Vagina (tissue), 2 donors: ENCODE measurements around the gene ZCCHC7. TPM values are rescaled to one million over a fixed set of nuclear protein-coding genes. Genes with fewer than 3 reads are reported as not detected.

ENCODE experiments used
- DNase-seq, 2 donors: peaks; one replicate each; pipeline ENCODE4 v3.0.0-alpha.2; 2017; ENCODE audit errors: extremely low spot score in 2 of 2
- H3K27ac ChIP-seq: fragments of 200-600 bp; sonication (generic); one replicate; pipeline ENCODE4 v1.5.1; 2019
- H3K27me3 ChIP-seq: fragments of 200-600 bp; sonication (generic); one replicate; pipeline ENCODE4 v1.5.1; 2019
- H3K36me3 ChIP-seq, 2 donors: fragments of 200-600 bp; sonication (generic); one replicate each; pipeline ENCODE4 v1.5.1; 2017 to 2019
- H3K4me1 ChIP-seq: fragments of 200-600 bp; sonication (generic); one replicate; pipeline ENCODE4 v1.5.1; 2019
- H3K4me3 ChIP-seq, 2 donors: fragments of 200-600 bp; sonication (generic); 1 replicate in 1 of 2; 2 replicates in 1 of 2; pipeline ENCODE4 v1.5.1; 2016 to 2019
- H3K9me3 ChIP-seq: fragments of 200-600 bp; sonication (generic); one replicate; pipeline ENCODE4 v1.5.1; 2019
- CTCF ChIP-seq, 3 experiments: fragments of 450-650 bp in 2 of 3; fragments of 200-600 bp in 1 of 3; sonication (generic) in 1 of 3; IDR thresholded peaks; one replicate each; pipeline ENCODE4 v1.5.1; 2017 to 2019; ENCODE audit warnings: antibody characterized with exemption in 3 of 3, mild to moderate bottlenecking in 2 of 3, moderate library complexity in 2 of 3
- POLR2A ChIP-seq, 2 donors: fragments of 450-650 bp; IDR thresholded peaks; one replicate each; pipeline ENCODE4 v1.6.1; 2017; ENCODE audit warnings: antibody characterized with exemption in 2 of 2, mild to moderate bottlenecking in 2 of 2, moderate library complexity in 2 of 2
- POLR2AphosphoS5 ChIP-seq, 2 donors: sonication (generic); formaldehyde crosslinking; IDR thresholded peaks; one replicate each; pipeline ENCODE4 v1.9.0; 2017; ENCODE audit warnings: antibody characterized with exemption in 2 of 2, mild to moderate bottlenecking in 2 of 2, low read depth in 1 of 2; ENCODE audit not compliant: insufficient read depth in 1 of 2
- intact Hi-C: fragments of 100-400 bp; cut with DNase I; formaldehyde crosslinking; loops from one replicate; pipeline ENCODE4 v1.15.1; 2023
- total RNA-seq: library from RNA; depleted of rRNA; stranded (reverse); fragments of >200 nt; gene quantifications from one replicate; pipeline ENCODE4 v1.2.3, GENCODE V29; 2016

The ZCCHC7 gene
- total RNA-seq, 1 donor from 2014 or later = 15.2 TPM

- H3K9me3 ChIP-seq = no peaks in the 10 kb centered on the region
- no peak for DNase-seq
- H3K36me3 ChIP-seq = no peaks in the 10 kb centered on the region
- intact Hi-C loops = no loop called here
- H3K4me1 ChIP-seq = no peaks in the 10 kb centered on the region
- no peak overlapping the region for H3K27ac ChIP-seq
- no peak for TF ChIP-seq POLR2AphosphoS5 (IDR thresholded peaks at IDR 0.05; ENCODE audit: insufficient read depth in 1 of 2, low read depth in 1 of 2)
- TF ChIP-seq POLR2A (IDR thresholded peaks at IDR 0.05) = no peak
- no peak for TF ChIP-seq CTCF (IDR thresholded peaks at IDR 0.05)
- H3K27me3 ChIP-seq = no peaks in the 10 kb centered on the region
- H3K4me3 ChIP-seq = no peak overlapping the region
Measured at GRCh38 chr9:37172557-37172956, 52.2 kb downstream of the ZCCHC7 start.

- no peak overlapping the region for H3K4me3 ChIP-seq
- H3K9me3 ChIP-seq = no peaks in the 10 kb centered on the region
- H3K4me1 ChIP-seq = no peaks in the 10 kb centered on the region
- intact Hi-C loops = no loop called here
- H3K36me3 ChIP-seq = no peaks in the 10 kb centered on the region
- H3K27ac ChIP-seq = no peak overlapping the region
- H3K27me3 ChIP-seq = no peaks in the 10 kb centered on the region
- no peak for TF ChIP-seq POLR2AphosphoS5 (IDR thresholded peaks at IDR 0.05; ENCODE audit: insufficient read depth in 1 of 2, low read depth in 1 of 2)
- TF ChIP-seq POLR2A (IDR thresholded peaks at IDR 0.05) = no peak
- TF ChIP-seq CTCF (IDR thresholded peaks at IDR 0.05) = no peak
- no peak for DNase-seq
Measured at GRCh38 chr9:37174247-37174646, 53.9 kb downstream of the ZCCHC7 start.

- TF ChIP-seq POLR2A (IDR thresholded peaks at IDR 0.05) (no peak), POLR2AphosphoS5 (IDR thresholded peaks at IDR 0.05; ENCODE audit: insufficient read depth in 1 of 2, low read depth in 1 of 2) (no peak)
- no peaks in the 10 kb centered on the region for H3K9me3 ChIP-seq
- no peak for DNase-seq
- no peaks in the 10 kb centered on the region for H3K27me3 ChIP-seq
- no peak overlapping the region for H3K4me3 ChIP-seq
- H3K4me1 ChIP-seq = no peaks in the 10 kb centered on the region
- H3K27ac ChIP-seq = no peak overlapping the region
- intact Hi-C loops = no loop called here
- no peaks in the 10 kb centered on the region for H3K36me3 ChIP-seq
Measured at GRCh38 chr9:37178742-37179141, 58.4 kb downstream of the ZCCHC7 start.

GRCh38 chr9:37179576-37179975 lies 59.2 kb downstream of the ZCCHC7 start:
- Histone ChIP-seq H3K4me1 (no peaks in the 10 kb centered on the region), H3K27ac (no peak overlapping the region), H3K36me3 (no peaks in the 10 kb centered on the region), H3K4me3 (no peak overlapping the region), H3K27me3 (no peaks in the 10 kb centered on the region), H3K9me3 (no peaks in the 10 kb centered on the region)
- intact Hi-C loops = no loop called here
- no peak for DNase-seq
- TF ChIP-seq CTCF (IDR thresholded peaks at IDR 0.05) = no peak
- no peak for TF ChIP-seq POLR2AphosphoS5 (IDR thresholded peaks at IDR 0.05; ENCODE audit: insufficient read depth in 1 of 2, low read depth in 1 of 2)
- TF ChIP-seq POLR2A (IDR thresholded peaks at IDR 0.05) = no peak

- Histone ChIP-seq H3K9me3 (no peaks in the 10 kb centered on the region), H3K4me3 (no peak overlapping the region), H3K36me3 (no peaks in the 10 kb centered on the region), H3K27ac (no peak overlapping the region), H3K4me1 (no peaks in the 10 kb centered on the region), H3K27me3 (no peaks in the 10 kb centered on the region)
- DNase-seq = no peak
- intact Hi-C loops = no loop called here
- TF ChIP-seq CTCF (IDR thresholded peaks at IDR 0.05) (no peak), POLR2AphosphoS5 (IDR thresholded peaks at IDR 0.05; ENCODE audit: insufficient read depth in 1 of 2, low read depth in 1 of 2) (no peak), POLR2A (IDR thresholded peaks at IDR 0.05) (no peak)
Measured at GRCh38 chr9:37180138-37180537, 59.8 kb downstream of the ZCCHC7 start.
